Tongue (tissue), 2 donors: ENCODE results near the gene SLC9A3. TPM values are rescaled to one million over a fixed set of nuclear protein-coding genes. Genes with fewer than 3 reads are reported as not detected.
A peak's percentile ranks its signal among the peaks of the same experiment; 100 is the strongest.
"Not testable (repeated sequence)": the region's sequence is repeated elsewhere in the genome, so short reads cannot be mapped to it uniquely, and the experiment has no call there.

Source experiments
- DNase-seq: peaks from one replicate; pipeline ENCODE4 v3.0.0-alpha.2; 2015
- total RNA-seq: library from RNA; depleted of rRNA; stranded (reverse); fragments of >200 nt; gene quantifications from one replicate; pipeline ENCODE4 v1.2.3, GENCODE V29; 2014

SLC9A3 gene
- 4.3 TPM for total RNA-seq

DNA sequence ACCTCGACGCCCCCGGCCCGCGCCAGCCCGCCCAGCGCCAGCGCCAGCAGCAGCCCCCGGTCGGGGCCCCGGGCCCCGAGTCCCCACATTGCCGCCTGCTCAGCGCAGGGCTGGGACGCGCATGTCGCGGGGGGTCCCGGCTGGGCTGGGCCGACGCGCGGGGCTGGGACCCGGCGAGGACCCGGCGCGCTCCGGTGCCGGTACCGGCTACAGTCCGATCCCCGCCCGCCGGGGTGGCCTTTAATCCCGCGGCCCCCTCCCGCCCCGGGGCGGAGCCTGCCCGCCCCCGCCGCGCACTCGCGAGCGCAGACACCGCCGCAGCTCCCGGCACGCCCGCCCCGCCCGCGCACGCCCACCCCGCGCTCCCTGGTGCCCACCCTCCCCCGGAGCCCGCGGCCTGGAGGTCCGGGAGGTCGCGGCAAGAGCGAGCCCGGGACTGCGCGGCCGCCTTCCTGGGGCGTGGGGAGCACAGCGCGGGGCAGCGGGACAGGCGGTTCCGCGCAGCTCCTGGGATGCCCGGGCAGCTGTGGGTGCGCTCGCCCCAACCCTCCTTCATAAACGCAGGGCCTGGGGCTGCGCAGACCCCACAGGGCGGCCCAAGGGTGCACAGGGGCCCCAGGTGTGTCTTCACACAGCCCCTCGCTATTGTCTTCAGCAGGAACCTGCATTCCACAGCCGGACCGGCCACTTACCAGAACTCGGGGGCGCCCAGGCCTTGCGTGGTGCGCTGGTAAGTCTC, at the start of gene SLC9A3:
Gene SLC9A3, minus strand, starts transcription at position 216 of the 739 bp plus-strand sequence.
- no peak for DNase-seq

DNA sequence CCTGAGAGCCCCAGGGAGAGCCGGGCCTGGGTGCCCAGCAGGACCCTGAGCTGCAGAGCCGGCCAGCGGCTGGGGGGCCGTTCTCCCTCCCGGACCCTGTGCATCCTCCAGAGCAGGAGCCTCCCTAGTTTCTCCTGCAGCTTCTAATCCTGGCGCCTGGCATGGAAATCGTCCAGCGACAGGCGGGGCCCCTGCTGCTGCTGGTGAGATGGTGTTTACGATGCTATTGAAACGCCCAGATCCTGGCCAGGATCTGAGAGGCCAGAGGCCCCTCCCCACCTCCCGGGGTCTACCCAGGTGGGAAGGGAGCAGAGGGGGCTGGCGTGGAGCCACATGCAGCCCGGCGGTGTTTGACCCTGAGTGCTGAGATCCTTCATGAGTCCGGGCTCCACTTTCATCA, 49.7 kb upstream of the SLC9A3 start:
- DNase-seq = no peak

DNA sequence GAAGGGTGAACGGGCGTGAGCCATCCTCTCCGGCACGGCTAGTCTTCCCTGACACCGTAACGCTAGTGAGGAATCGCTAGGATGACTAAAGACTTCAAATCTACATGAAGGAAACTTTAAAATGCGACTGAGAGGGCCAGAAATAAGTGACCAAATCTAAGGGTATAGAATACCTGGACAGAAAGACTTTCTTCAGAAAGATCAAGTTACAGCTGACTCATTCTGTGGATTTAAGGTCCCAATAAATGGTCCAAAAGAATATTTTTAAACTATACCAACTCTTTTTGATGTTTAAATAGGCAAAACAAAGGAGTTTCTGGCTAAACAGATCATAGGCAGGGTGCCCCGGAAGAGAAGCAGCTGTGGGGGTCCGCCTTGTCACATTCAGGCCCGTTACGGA, 49.0 kb upstream of the SLC9A3 start:
- DNase-seq = no peak

DNA sequence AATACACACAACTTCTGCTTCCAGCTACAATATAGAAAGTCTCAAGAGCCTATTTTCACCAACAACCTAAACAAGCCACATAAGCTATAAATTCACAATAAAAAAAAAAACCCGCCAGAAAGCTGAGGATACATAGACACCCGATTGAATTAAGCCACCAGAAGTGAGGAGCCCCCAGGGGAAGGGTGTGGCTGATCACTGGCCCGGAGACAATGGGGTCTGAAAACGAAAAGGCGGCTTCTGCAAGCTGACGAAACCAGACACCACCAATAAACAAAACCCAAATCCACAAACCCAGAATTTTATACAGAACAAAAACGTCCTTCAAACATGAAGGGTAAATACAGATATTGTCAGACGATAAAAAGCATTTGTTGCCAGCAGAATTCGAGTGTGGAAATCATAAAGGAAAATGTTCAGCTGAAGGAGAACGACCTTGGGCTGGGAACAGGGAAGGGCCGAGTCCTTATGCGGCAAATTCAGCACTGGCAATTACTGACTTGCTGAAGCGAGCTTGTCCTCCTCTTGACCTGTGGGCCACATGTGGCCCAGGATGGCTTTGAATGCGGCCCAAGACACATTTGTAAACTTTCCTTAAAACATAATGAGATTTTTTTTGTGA, 48.3 kb upstream of the SLC9A3 start:
- peak; percentile 16 for DNase-seq

DNA sequence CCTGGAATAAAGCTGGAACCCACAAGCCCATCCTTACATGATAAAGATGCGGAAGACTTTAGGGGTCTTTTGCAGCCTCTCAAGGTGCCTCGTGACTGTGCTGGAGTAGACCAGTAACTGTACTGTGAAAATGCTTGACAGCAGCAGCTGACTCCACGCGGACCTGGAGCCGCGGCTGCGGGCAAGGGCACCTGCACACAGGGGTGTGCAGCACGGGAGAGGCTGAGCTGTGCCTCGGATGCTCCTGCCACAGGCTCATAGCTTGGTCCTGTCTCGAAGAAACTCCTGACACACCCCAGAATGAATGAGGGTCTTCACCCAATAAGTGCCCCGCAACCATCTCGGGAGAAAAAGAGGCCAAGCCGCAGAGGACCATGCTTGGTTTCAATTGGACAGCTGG, 47.5 kb upstream of the SLC9A3 start:
- no peak for DNase-seq

DNA sequence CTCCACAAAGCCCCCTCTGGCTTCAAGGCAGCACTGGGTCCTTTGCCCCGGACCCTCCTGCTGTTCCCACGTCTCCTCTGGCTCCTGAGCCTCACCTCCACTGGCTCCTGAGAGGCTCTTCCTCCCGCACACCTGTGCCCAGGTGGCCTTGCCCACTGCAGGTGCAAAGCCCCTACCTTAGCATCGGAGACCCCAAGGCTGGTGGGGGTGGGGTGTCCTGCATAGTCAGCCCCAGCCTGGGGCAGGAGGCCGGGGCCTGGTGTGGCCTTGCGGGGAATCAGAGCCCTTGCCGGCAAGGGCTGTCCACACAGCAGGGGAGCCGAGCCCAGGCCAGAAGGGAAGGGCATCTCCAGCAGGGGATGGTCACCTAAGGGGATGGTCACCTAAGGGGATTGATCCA, 46.6 kb upstream of the SLC9A3 start:
- no peak for DNase-seq

DNA sequence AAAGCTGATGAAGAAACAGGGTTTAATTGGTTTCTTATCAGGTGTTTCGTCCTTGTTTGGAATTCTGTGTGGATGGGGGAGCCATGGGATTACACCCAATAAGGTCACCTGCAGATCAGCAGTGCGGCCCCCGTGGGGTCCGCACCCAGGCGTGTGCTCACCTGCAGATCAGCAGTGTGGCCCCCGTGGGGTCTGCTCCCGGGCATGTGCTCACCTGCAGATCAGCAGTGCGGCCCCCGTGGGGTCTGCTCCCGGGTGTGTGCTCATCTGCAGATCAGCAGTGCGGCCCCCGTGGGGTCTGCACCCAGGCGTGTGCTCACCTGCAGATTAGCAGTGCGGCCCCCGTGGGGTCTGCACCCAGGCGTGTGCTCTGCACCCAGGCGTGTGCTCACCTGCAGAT, 46.2 kb upstream of the SLC9A3 start:
- no peak for DNase-seq

DNA sequence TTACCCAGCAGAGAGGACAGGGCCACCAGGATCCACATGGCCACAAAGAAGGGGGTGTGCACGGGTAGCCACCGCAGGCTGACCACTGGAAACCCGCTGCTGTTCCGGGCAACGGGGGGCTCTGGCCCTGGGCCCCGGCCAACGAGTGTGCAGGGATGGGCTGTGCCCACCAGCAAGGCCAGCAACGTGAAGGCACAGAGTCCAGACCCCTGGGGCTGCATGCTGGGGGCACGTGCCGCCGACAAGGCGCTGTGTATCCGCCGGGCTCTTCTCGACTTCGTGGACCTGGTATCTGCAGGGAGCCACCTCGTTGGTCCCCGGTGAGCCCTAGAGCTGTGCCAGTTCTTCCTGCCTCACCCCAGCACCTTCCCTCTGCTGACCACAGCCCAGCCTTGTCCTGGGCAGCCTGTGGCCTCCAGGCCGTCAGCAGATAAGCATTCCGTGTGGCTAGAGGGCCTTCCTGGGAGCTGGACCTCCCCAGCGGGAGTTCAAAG, 45.7 kb upstream of the SLC9A3 start:
- DNase-seq = no peak

DNA sequence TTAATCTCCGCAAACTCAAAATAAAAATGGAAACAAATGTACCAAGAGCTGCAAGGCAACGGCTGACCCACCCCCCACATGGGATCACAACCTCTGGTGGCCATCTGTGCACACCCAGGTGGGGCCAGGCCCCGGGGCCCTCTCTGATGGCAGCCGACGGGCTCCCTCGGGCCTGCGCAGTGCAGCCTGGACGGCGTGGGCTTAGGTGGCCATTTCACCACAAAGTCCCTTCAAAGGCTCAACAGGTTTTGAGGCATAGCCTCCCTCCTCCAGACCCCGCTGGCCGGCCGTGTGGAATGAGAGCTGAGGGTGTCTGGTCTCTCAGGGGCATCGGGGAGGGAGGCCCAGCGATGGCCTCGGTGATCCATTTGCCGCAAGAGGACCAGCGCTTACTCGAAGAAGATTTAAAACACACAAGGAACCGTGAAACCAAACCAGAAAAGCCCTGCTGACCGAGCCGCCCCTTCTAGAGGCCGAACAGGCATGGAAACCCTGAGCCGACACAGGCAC, 45.2 kb upstream of the SLC9A3 start:
- no peak for DNase-seq

DNA sequence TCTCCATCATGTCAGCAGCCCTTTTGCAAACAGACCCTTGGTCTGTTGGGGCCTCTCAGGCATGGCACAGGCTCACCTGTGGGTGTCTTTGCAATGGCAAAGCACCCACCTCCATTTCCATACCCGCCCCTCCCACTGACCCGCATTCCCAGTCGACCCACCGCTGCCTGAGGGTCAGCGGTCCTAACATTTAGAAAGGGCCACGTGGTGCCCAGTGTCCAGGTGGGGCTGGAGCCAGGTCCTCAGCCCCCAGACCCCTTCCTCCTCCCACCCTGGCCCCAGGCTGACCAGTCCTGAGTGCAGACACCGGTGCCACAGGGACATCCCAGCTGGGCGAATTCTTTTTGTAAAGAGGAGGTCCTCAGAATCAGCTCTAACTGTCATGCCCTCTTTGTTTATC, 44.6 kb upstream of the SLC9A3 start:
- no peak for DNase-seq

DNA sequence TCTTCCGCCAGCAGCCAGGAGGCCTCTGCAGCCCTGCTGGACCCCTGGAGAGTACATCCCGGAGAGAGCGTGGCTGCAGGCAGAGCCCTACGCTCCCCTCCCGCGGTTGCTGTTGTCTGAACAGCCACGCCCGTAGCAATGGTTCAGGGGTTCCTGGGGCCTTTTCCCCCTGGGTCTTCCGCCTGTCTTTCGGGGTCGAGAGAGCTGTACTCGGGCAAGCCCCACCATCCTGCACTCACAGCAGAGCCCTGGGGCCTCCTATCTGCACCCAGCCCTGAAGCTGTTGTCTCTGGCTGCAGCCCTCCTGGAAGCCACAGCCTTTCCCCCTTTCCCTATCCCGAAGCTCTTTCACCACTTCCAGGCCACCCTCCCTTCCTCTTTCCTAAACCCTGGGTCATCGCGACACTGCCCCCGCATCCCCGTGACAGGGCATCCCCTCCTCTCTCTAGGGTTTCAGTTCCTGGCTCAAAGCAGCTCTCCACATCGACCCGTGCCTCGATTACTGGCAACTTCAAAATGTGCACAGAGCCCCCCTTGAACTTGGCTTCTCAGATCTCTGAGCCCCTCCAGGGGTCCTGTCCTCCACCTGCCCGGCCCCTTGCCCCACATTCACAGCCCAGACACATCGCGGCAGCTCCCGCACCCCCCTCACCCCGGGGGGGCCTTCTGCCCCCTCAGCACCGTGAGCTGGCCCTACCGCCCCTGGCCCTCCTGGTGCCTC, 44.0 kb upstream of the SLC9A3 start:
- no peak for DNase-seq

DNA sequence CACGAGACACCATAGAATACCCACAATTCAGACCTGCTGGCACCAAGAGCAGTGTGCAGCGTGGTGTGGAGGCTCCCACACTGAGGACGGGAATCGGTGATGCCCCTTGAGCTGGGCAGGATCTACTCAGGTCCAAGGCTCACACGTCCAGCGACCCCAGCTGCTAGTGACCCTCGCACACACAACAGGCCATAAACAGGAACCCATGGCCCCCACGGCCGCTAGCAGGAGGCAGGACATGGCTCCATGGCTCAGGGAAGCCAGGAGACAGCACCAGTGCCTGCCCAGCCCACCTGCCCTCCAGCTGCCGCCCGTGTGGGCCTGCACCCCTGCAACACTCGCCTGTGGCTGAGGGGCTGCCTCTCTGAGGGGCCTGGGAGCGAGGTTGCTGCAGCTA, 43.4 kb upstream of the SLC9A3 start:
- DNase-seq = no peak

DNA sequence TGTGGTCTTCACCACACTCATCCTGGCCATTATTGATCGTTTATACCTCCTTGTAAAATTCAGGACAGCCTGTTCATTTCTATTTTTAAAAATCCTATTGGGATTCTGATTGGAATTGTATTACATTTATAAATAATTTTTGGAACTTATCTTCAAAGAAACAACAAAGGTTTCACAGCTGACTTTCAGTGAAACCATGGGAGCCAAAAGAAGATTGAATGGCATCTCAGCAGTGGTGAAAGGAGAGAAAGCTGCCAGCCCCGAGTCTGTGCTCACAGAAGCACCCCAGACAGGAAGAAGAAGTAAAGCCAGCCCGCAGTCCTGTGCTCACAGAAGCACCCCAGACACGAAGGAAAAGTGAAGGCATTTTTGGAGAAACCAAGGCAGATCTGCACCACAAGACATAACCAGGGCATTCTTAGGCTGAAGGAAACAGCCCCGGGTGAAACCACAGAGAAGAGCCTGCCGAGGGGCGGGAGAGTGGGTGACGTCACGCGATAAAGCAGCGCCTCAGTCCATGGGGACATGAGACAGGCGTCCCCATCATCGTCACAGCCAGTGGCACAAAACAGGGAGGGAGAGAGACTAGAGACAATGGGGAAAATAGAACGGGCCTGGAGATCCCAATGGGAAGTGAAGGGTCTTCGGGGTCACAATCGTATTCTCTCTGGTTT, 42.5 kb upstream of the SLC9A3 start:
- no peak for DNase-seq

DNA sequence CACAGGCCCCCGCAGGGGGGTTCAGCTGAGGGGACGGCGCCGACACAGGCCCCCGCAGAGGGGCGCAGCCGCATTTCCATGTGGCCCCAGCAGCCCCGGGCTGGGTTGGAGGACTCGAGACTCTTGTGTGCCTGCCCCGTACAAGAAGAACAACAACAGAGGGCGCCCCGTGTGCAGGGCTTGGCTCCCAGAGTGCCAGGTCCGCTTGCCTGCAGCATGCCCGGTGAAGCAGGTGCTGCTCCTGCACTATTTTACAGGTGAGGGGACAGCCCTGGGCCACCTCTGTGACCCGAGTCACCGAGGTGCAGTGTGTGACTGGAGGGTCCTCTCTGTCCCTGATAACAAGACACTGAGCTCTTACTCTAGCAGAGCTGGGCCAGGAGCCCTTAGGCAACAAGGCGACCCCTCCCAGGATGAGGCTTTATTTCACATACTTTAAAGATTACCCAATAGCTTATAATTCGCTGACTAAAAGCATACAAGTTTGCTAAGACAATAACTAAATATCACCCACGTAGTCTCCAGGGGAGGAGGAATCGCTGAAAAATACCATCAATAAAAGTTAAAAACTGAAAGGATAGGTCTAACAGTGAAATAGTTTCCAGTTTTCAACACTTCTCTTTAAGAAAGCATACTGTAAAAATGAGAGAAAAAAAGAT, 41.7 kb upstream of the SLC9A3 start:
- DNase-seq = no peak

DNA sequence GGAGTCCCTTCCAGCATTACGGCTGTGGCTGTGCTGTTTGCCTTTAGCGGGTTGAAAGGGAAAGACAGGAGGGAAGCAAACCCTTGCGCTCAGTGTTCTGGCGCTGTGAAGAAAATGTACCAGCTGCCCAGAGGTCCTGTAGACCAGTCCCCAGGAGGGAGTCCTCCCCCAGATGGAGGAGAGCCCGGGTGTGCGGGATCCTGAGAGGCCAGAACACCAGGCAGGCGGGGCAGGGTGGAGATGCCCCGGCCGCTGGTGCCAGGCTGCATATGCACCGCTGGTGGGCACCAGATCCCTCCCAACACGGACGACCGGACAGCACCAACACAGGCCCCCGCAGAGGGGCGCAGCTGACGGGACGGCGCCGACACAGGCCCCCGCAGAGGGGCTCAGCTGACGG, 37.2 kb upstream of the SLC9A3 start:
- DNase-seq = no peak

DNA sequence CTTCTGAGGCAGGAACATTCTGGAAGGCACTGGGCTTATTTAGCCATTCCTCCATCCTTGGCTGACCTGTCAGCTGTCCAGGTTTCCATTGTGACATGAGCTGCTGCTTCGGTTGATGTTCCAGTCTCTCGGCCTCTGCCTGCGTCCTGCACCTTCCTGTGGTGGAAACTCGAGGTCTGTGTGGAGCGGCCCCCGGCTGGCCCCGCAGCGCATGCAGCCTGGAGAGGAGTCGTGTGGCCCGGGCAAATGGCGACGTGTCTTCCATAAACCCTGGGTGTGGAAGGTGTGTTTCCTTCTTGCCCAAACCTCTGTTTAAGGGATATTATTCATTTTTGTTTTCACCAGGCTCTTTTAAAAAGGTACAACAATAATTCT, 36.5 kb upstream of the SLC9A3 start:
- DNase-seq = no peak

DNA sequence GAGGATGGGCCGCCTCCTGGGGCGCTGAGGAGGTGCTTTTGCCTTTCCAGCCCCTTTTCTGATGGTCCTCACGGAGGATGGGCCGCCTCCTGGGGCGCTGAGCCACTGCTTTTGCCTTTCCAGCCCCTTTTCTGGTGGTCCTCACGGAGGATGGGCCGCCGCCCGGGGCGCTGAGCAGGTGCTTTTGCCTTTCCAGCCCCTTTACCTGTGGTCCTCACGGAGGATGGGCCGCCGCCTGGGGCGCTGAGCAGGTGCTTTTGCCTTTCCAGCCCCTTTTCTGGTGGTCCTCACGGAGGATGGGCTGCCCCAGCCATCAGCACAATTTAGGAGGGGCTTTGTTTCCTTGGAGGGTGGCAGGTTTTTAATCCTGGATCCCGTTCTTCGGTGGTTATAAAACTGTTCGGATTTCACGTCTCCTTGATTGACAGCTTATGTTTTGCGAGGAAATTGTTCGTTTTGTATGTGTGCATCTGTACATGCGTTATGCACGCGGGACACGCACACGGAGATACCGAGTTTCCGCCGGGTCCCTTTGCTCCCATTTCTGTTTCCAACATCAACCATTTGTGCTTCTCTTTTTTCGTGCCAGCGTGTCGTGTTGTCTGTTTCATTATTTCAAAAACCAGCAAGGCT, 34.7 kb upstream of the SLC9A3 start:
- no peak for DNase-seq

DNA sequence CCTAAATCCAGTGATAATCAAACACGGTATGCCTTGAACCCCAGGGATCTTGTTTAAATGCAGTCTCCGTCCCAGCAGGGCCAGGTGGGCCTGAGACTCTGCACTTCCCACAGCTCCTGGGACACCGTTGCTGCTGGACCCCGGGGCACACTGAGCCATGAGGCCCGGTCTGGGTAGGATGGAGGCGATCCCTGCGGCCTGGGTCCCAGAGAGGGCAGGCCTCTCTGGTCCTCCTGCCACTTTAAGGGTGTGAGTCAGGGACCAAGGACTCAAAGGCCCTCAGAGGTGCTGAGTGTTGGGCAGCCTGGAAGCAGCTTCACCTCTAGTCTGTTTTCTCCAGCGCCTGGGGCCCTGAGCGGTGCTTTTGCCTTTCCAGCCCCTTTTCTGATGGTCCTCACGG, 34.1 kb upstream of the SLC9A3 start:
- DNase-seq = no peak

DNA sequence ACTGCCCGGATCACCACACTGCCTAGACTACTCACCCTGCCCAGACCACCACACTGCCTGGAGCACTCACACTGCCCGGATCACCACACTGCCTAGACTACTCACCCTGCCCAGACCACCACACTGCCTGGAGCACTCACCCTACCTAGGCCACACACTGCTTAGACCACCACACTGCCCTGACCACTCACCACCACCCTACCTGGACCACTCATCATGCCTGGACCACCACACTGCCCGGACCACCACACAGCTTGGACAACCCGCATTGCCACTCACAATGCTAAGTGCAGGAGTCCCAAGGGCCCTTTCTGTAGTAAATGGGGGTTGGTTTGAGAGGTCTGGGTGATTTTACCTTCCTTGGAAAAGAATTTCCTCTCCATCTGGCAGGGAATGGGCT, 33.7 kb upstream of the SLC9A3 start:
- DNase-seq = not testable (repeated sequence)

DNA sequence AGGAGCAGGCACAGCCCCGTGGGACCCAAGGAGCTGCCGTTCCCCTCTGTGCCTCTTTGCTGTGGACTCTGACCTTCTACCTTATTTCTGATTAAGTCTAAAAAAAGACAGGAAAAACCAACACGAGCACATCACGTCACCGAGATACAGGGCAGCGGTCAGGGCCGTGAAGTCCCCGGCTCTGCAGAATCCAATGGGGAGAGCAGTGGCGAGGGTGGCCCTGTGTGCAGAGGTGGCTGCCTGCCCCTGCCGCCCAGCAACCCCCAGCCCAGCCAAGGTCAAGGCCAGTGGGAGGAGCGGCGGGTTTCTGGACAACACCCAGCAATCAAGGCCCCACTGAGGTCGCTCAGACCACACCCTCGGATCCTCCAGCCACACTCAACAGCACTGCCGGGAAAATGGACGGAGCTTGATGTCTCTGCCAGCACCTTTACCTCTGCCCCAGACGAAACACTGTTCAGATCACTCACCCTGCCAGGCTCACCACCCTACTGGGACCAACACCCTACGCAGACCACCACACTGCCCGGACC, 32.7 kb upstream of the SLC9A3 start:
- DNase-seq = no peak

DNA sequence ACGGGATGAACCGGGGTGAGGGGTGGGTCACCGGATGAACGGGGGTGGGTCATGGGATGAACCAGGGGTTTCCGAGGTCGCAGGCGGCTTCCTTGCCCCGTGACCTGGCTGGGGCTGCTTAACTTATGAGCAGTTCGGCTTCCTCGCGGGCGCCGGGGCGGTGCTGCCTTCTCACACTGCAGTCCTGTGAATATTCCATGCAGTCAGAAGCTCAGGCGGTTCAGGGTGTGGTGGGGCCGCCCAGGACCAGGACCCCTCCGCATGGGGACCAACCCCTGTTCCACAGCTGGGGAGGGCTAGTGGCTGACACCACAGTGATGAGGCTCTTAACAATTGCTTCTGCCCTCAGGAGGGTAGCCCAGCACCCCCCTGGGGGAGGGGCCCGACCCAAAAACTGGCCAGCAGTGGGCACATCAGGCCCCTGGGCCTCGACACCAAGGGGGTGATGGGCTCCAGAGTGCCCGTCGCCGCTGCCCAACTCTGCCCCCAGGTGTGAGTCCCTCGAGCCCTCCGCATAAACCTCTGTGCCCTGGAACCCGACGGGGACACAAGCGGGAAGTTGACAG, 30.9 kb upstream of the SLC9A3 start:
- DNase-seq = no peak
